ENCODE data around the gene FAM114A1.

FAM114A1 gene

GRCh38 chr4:38867478-38868058 is at the start of gene FAM114A1:
Gene FAM114A1 (plus strand): TSS chr4:38867806. CDS start chr4:38878079, 10,273 bp downstream.
- peak; percentile 22 for DNase-seq (ENCODE audit: low spot score)

- peak; percentile 7 for DNase-seq (ENCODE audit: low spot score)
Measured at GRCh38 chr4:38818441-38818976, 49.1 kb upstream of the FAM114A1 start.

GRCh38 chr4:38819569-38819968 is 48.0 kb upstream of the FAM114A1 start:
- no peak for DNase-seq (ENCODE audit: low spot score)

- DNase-seq (ENCODE audit: low spot score), result no peak
Measured at GRCh38 chr4:38820329-38821061, 47.1 kb upstream of the FAM114A1 start.

GRCh38 chr4:38821739-38822138 is 45.9 kb upstream of the FAM114A1 start:
- no peak for DNase-seq (ENCODE audit: low spot score)

- no peak for DNase-seq (ENCODE audit: low spot score)
Measured at GRCh38 chr4:38822748-38823303, 44.8 kb upstream of the FAM114A1 start.

- no peak for DNase-seq (ENCODE audit: low spot score)
Measured at GRCh38 chr4:38823766-38824165, 43.8 kb upstream of the FAM114A1 start.

- no peak for DNase-seq (ENCODE audit: low spot score)
Measured at GRCh38 chr4:38829237-38829636, 38.4 kb upstream of the FAM114A1 start.

GRCh38 chr4:38831653-38832052 is 36.0 kb upstream of the FAM114A1 start:
- DNase-seq (ENCODE audit: low spot score), result no peak

- no peak for DNase-seq (ENCODE audit: low spot score)
Measured at GRCh38 chr4:38832206-38832605, 35.4 kb upstream of the FAM114A1 start.

- no peak for DNase-seq (ENCODE audit: low spot score)
Measured at GRCh38 chr4:38832624-38833528, 34.7 kb upstream of the FAM114A1 start.

- DNase-seq (ENCODE audit: low spot score), result no peak
Measured at GRCh38 chr4:38834570-38834969, 33.0 kb upstream of the FAM114A1 start.

GRCh38 chr4:38837334-38837733 is 30.3 kb upstream of the FAM114A1 start:
- DNase-seq (ENCODE audit: low spot score), result no peak

GRCh38 chr4:38837849-38838248 is 29.8 kb upstream of the FAM114A1 start:
- DNase-seq (ENCODE audit: low spot score), result no peak

GRCh38 chr4:38842994-38843393 is 24.6 kb upstream of the FAM114A1 start:
- DNase-seq (ENCODE audit: low spot score), result no peak

- no peak for DNase-seq (ENCODE audit: low spot score)
Measured at GRCh38 chr4:38846015-38846414, 21.6 kb upstream of the FAM114A1 start.

- DNase-seq (ENCODE audit: low spot score), result peak; percentile 37
Measured at GRCh38 chr4:38855466-38855865, 12.1 kb upstream of the FAM114A1 start.

- peak; percentile 74 for DNase-seq (ENCODE audit: low spot score)
Measured at GRCh38 chr4:38856046-38856445, 11.6 kb upstream of the FAM114A1 start.

GRCh38 chr4:38856524-38857337 is 10.9 kb upstream of the FAM114A1 start, which contains the start of gene TLR6:
Gene TLR6 (minus strand): TSS chr4:38856817. CDS start chr4:38829473, 27,344 bp downstream.
- peak; percentile 95 for DNase-seq (ENCODE audit: low spot score)

- peak; percentile 84 for DNase-seq (ENCODE audit: low spot score)
Measured at GRCh38 chr4:38857354-38858096, 10.1 kb upstream of the FAM114A1 start.

- no peak for DNase-seq (ENCODE audit: low spot score)
Measured at GRCh38 chr4:38858097-38858420, 9.5 kb upstream of the FAM114A1 start.

Measured in NAMALWA (cell line).